SJCRH30 (cell line): ENCODE measurements around the gene ZFP42. TPM values are rescaled to one million over a fixed set of nuclear protein-coding genes. Genes with fewer than 3 reads are reported as not detected.

Experiments
- DNase-seq, 2 experiments: peaks; one replicate each; pipeline ENCODE4 v3.0.0-alpha.2; 2015 to 2020
- H3K27ac ChIP-seq: fragments of 250-450 bp; sonication (Bioruptor Pico); 2 replicates; pipeline ENCODE4 v1.5.1; 2020; ENCODE audit warnings: mild to moderate bottlenecking, moderate library complexity
- H3K27me3 ChIP-seq: fragments of 250-450 bp; sonication (Bioruptor Pico); 2 replicates; pipeline ENCODE4 v1.5.1; 2020; ENCODE audit warnings: mild to moderate bottlenecking, moderate library complexity
- H3K36me3 ChIP-seq: fragments of 250-450 bp; sonication (Bioruptor Pico); 2 replicates; pipeline ENCODE4 v1.5.1; 2020; ENCODE audit warnings: mild to moderate bottlenecking, moderate library complexity
- H3K4me1 ChIP-seq: fragments of 250-450 bp; sonication (Bioruptor Pico); 2 replicates; pipeline ENCODE4 v1.5.1; 2020; ENCODE audit warnings: mild to moderate bottlenecking, moderate library complexity
- H3K4me3 ChIP-seq: fragments of 250-450 bp; sonication (Bioruptor Pico); 2 replicates; pipeline ENCODE4 v1.5.1; 2020; ENCODE audit warnings: mild to moderate bottlenecking, moderate library complexity
- H3K9me3 ChIP-seq: fragments of 250-450 bp; sonication (Bioruptor Pico); replicated peaks from 2 replicates; pipeline ENCODE4 v1.5.1; 2020; ENCODE audit warnings: mild to moderate bottlenecking, moderate library complexity
- total RNA-seq: library from RNA; depleted of rRNA; stranded (reverse); fragments of >200 nt; shearing (Covaris generic); gene quantifications from 2 replicates; pipeline ENCODE4 v1.2.3, GENCODE V29; 2014

Gene ZFP42
- total RNA-seq, 1 experiment from 2014 or later = not detected

- H3K36me3 ChIP-seq = no peaks in the 10 kb centered on the region
- H3K27ac ChIP-seq = no peak overlapping the region
- DNase-seq = no peak
- H3K9me3 ChIP-seq = no peaks in the 10 kb centered on the region
- no peaks in the 10 kb centered on the region for H3K4me1 ChIP-seq
- no peak overlapping the region for H3K4me3 ChIP-seq
- H3K27me3 ChIP-seq = no peaks in the 10 kb centered on the region
Observed at GRCh38 chr4:188006285-188006848, 10.8 kb downstream of the ZFP42 start.

DNA sequence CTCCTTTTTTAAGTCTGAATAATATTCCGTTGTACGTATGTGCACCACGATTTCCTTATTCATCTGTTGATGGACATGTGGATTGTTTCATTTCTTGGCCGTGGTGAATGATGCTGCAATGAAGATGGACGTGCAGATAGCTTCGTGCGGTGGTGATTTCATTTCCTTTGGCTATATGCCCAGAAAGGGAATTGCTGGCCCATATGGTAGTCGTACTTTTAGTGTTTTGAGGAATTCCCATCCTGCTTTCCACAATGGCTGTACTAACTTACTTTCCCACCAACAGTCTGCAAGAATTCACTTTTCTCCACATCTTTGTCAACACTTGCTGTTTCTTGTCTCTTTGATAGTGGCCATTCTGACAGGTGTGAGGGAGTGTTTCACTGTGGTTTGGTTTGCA is 12.8 kb downstream of the ZFP42 start:
- DNase-seq = peak; percentile 21 to 49
- no peak overlapping the region for H3K27ac ChIP-seq
- no peaks in the 10 kb centered on the region for H3K36me3 ChIP-seq
- H3K27me3 ChIP-seq = no peaks in the 10 kb centered on the region
- H3K4me1 ChIP-seq = no peaks in the 10 kb centered on the region
- H3K9me3 ChIP-seq = no peaks in the 10 kb centered on the region
- H3K4me3 ChIP-seq = no peak overlapping the region

- Histone ChIP-seq H3K27me3 (no peaks in the 10 kb centered on the region), H3K9me3 (no peaks in the 10 kb centered on the region), H3K36me3 (no peaks in the 10 kb centered on the region), H3K27ac (no peak overlapping the region), H3K4me3 (no peak overlapping the region), H3K4me1 (no peaks in the 10 kb centered on the region)
- no peak for DNase-seq
Observed at GRCh38 chr4:188012426-188012945, 16.9 kb downstream of the ZFP42 start.

GRCh38 chr4:188015025-188015940 is 19.7 kb downstream of the ZFP42 start:
- no peaks in the 10 kb centered on the region for H3K9me3 ChIP-seq
- no peak overlapping the region for H3K4me3 ChIP-seq
- H3K27ac ChIP-seq = no peak overlapping the region
- no peaks in the 10 kb centered on the region for H3K36me3 ChIP-seq
- H3K4me1 ChIP-seq = no peaks in the 10 kb centered on the region
- no peaks in the 10 kb centered on the region for H3K27me3 ChIP-seq
- DNase-seq = no peak

DNA sequence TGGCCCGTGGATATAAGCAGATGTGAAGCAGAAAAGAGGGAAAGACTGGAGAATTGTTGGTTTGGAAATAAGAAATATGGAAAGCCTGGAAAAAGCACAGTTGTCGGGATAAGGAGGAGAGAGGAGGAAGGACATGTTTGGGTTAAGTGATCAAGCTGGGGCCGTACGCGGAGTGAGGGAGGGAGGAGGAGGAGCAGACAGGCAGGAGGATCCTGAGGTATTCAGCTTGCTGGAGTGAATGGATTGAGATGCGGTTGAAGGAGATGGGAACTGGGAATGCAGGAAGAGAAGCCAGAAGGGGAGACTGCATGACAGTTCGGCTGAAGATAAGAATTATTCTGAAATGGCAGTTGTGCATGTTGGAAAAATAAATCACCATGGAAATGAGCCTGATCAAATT is 21.2 kb downstream of the ZFP42 start:
- Histone ChIP-seq H3K4me1 (no peaks in the 10 kb centered on the region), H3K27ac (no peak overlapping the region), H3K4me3 (no peak overlapping the region), H3K36me3 (no peaks in the 10 kb centered on the region), H3K9me3 (no peaks in the 10 kb centered on the region), H3K27me3 (no peaks in the 10 kb centered on the region)
- DNase-seq = no peak

GRCh38 chr4:188018262-188018661 is 22.7 kb downstream of the ZFP42 start:
- Histone ChIP-seq H3K27ac (no peak overlapping the region), H3K4me1 (no peaks in the 10 kb centered on the region), H3K27me3 (no peaks in the 10 kb centered on the region), H3K4me3 (no peak overlapping the region), H3K9me3 (no peaks in the 10 kb centered on the region), H3K36me3 (no peaks in the 10 kb centered on the region)
- DNase-seq = no peak

DNA sequence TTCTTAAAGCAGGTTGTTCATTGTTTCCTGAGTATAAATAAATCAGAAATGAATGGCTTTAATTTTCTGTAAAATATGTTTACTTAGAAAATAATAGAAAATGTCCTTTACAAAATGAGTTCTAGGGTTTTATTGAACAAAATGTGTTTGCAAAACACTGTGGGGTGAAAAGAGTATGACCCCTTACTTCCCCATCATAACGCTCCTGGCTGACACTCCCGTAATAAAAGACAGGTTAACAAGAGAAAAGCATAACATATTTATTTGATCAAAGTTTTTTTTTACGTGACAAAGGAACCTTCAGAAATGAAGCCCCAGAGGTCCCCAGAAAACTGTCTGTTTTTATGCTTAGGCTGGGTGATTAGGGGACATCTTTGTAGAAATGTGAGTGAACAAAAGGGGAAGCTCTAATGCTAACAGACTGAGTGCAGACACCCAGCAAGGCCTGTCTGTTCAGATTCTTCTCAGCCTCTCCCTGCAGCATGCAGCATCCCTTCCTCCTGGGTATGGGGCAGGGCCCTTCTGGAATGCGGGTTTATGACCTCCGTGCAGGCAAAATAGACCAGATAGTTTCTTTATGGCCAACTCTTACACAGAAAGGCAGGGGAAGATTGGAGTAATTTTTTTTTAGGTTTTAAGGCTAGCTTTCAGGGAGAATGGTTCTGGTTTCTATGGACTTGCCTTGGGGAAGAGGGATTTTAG is 26.1 kb downstream of the ZFP42 start:
- Histone ChIP-seq H3K4me1 (no peaks in the 10 kb centered on the region), H3K27ac (no peak overlapping the region), H3K36me3 (no peaks in the 10 kb centered on the region), H3K4me3 (no peak overlapping the region), H3K27me3 (no peaks in the 10 kb centered on the region), H3K9me3 (no peaks in the 10 kb centered on the region)
- no peak for DNase-seq

GRCh38 chr4:188023682-188024081 is 28.1 kb downstream of the ZFP42 start:
- Histone ChIP-seq H3K9me3 (no peaks in the 10 kb centered on the region), H3K4me1 (no peaks in the 10 kb centered on the region), H3K27ac (no peak overlapping the region), H3K36me3 (no peaks in the 10 kb centered on the region), H3K27me3 (no peaks in the 10 kb centered on the region), H3K4me3 (no peak overlapping the region)
- DNase-seq = no peak

- no peaks in the 10 kb centered on the region for H3K36me3 ChIP-seq
- no peaks in the 10 kb centered on the region for H3K4me1 ChIP-seq
- H3K27me3 ChIP-seq = no peaks in the 10 kb centered on the region
- no peak for DNase-seq
- no peak overlapping the region for H3K27ac ChIP-seq
- H3K4me3 ChIP-seq = no peak overlapping the region
- no peaks in the 10 kb centered on the region for H3K9me3 ChIP-seq
Observed at GRCh38 chr4:188025476-188025875, 29.9 kb downstream of the ZFP42 start.

DNA sequence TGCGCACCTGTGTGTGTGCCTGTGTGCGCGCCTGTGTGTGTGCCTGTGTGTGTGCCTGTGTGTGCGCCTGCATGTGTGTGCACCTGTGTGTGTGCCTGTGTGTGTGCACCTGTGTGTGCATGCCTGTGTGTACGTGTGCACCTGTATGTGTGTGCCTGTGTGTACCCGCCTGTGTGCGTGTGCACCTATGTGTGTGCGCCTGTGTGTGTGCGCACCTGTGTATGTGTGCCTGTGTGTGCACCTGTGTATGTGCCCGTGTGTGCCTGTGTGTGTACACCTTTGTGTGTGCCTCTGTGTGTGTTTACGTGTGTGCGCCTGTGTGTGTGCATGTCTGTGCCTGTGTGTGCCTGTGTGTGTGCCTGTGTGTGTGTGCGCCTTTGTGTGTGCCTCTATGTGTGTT is 33.5 kb downstream of the ZFP42 start:
- DNase-seq = no peak
- Histone ChIP-seq H3K4me3 (no peak overlapping the region), H3K9me3 (no peaks in the 10 kb centered on the region), H3K4me1 (no peaks in the 10 kb centered on the region), H3K36me3 (no peaks in the 10 kb centered on the region), H3K27me3 (no peaks in the 10 kb centered on the region), H3K27ac (no peak overlapping the region)

- Histone ChIP-seq H3K27ac (no peak overlapping the region), H3K9me3 (no peaks in the 10 kb centered on the region), H3K36me3 (no peaks in the 10 kb centered on the region), H3K27me3 (no peaks in the 10 kb centered on the region), H3K4me1 (no peaks in the 10 kb centered on the region), H3K4me3 (no peak overlapping the region)
- DNase-seq = no peak
Observed at GRCh38 chr4:188030401-188030800, 34.8 kb downstream of the ZFP42 start.

- Histone ChIP-seq H3K4me1 (no peaks in the 10 kb centered on the region), H3K36me3 (no peaks in the 10 kb centered on the region), H3K27me3 (no peaks in the 10 kb centered on the region), H3K4me3 (no peak overlapping the region), H3K27ac (no peak overlapping the region), H3K9me3 (no peaks in the 10 kb centered on the region)
- DNase-seq = no peak
Observed at GRCh38 chr4:188031751-188032150, 36.2 kb downstream of the ZFP42 start.

DNA sequence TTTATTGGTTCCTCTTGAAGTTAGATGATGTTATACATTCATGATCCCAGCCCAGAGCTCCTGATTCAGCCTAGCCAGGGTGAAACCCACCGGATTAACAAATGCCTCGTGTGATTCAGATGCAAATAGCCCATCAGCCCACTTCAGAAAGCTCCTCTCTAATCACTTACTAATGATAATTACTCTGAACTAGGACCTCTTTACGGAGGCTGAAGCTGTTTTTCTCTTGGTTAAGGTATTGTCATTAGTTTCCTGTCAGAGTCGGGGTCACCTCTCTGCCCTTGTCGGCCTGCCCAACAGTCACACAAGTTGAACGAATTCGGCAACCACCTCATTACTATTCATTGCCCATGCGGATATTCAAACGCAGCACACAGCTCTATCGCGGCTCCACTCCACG is 36.6 kb downstream of the ZFP42 start:
- Histone ChIP-seq H3K9me3 (no peaks in the 10 kb centered on the region), H3K27me3 (no peaks in the 10 kb centered on the region), H3K27ac (no peak overlapping the region), H3K36me3 (no peaks in the 10 kb centered on the region), H3K4me3 (no peak overlapping the region), H3K4me1 (no peaks in the 10 kb centered on the region)
- DNase-seq = no peak

DNA sequence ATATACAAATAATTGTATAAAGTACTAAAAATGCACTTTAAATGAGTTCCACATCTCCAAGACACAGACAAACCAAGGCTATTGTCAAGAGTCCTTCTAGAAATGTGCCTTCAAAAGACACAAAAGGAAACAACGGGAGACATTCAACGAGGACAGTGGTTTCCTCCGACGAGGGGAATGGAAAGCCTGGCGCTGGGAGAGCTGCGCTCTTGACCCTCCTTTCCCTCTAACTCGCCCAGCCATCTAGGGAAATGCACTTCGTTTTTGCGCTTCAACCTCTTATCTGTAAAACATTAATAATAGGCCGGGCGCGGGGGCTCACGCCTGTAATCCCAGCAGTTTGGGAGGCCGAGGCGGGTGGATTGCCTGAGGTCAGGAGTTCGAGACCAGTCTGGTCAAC is 37.0 kb downstream of the ZFP42 start:
- no peaks in the 10 kb centered on the region for H3K36me3 ChIP-seq
- H3K4me1 ChIP-seq = no peaks in the 10 kb centered on the region
- no peaks in the 10 kb centered on the region for H3K27me3 ChIP-seq
- H3K4me3 ChIP-seq = no peak overlapping the region
- H3K9me3 ChIP-seq = no peaks in the 10 kb centered on the region
- H3K27ac ChIP-seq = no peak overlapping the region
- no peak for DNase-seq
